K562 (cell line): Measurements from ENCODE around the gene MTA1. TPM values are rescaled to one million over a fixed set of nuclear protein-coding genes. Genes with fewer than 3 reads are reported as not detected.

Experiments
- ATAC-seq: fragments of 200-7000 bp; cut with Tn5 transposase; 3 replicates; pipeline ENCODE4 v1.9.1; 2020; ENCODE audit warnings: moderate library complexity
- BruUV-seq: library from RNA; stranded (reverse); fragments of 400-500 nt; replicated peaks from 2 replicates; lab custom pipeline; 2021; lab: Mats Ljungman, UMichigan
- CTCF ChIA-PET: fragments of 300-600 bp; formaldehyde crosslinking; extraction: SDS; loops from one replicate; lab custom pipeline; 2021; ENCODE audit warnings: low intra/inter-chr PET ratio; lab: Yijun Ruan, JAX
- POLR2A ChIA-PET: fragments of 300-600, 350-650 bp; sonication (Branson Sonifier 250); formaldehyde crosslinking; extraction: SDS; loops from one replicate; lab custom pipeline; 2021; ENCODE audit warnings: antibody characterized with exemption, inconsistent platforms; lab: Yijun Ruan, JAX
- DNase-seq, 4 experiments: peaks; one replicate each; pipeline versions ENCODE4 v3.0.0 to v3.0.0-alpha.2; 2011 to 2018; ENCODE audit warnings: low spot score in 3 of 4, mixed read lengths in 3 of 4; ENCODE audit errors: extremely low read depth in 1 of 4
- FAIRE-seq: peaks from 2 replicates; lab custom pipeline; 2011; peaks lifted over from hg19 to GRCh38; lab: Jason Lieb, UNC
- H2AFZ ChIP-seq: 2 replicates; pipeline ENCODE4 v1.6.0; 2011; ENCODE audit warnings: low read depth, low read length, control low read depth, inconsistent platforms
- H3K27ac ChIP-seq: fragments of 200-600 bp; 3 replicates; pipeline ENCODE4 v1.8.0; 2011; ENCODE audit warnings: low read depth, mild to moderate bottlenecking, control low read depth, inconsistent platforms, low read length, moderate library complexity, mixed read lengths; ENCODE audit errors: extremely low read depth
- H3K27me3 ChIP-seq, 2 experiments: fragments of 300-600 bp in 1 of 2; 2 replicates in 1 of 2; 3 replicates in 1 of 2; pipeline versions ENCODE4 v1.6.0 to v1.8.0; 2011; ENCODE audit warnings: inconsistent platforms in 2 of 2, low read length in 2 of 2, mild to moderate bottlenecking in 1 of 2, mixed read lengths in 1 of 2, moderate library complexity in 1 of 2; ENCODE audit not compliant: control insufficient read depth in 2 of 2, insufficient read depth in 2 of 2
- H3K36me3 ChIP-seq: fragments of 300-600 bp; 3 replicates; pipeline ENCODE4 v1.8.0; 2011; ENCODE audit warnings: mild to moderate bottlenecking, low read length, inconsistent platforms; ENCODE audit not compliant: control insufficient read depth, insufficient read depth
- H3K4me1 ChIP-seq, 2 experiments: fragments of 200-600 bp in 1 of 2; replicated peaks in 1 of 2; 2 replicates in 1 of 2; 3 replicates in 1 of 2; pipeline versions ENCODE4 v1.5.1 to v1.8.0; 2011; ENCODE audit warnings: inconsistent platforms in 2 of 2, low read length in 2 of 2, mild to moderate bottlenecking in 1 of 2, mixed read lengths in 1 of 2, moderate library complexity in 1 of 2; ENCODE audit not compliant: control insufficient read depth in 2 of 2, insufficient read depth in 2 of 2
- H3K4me2 ChIP-seq: 2 replicates; pipeline ENCODE4 v1.6.1; 2011; ENCODE audit warnings: low read length, control low read depth, inconsistent platforms, mixed read lengths; ENCODE audit not compliant: insufficient read depth
- H3K4me3 ChIP-seq: fragments of 200-600 bp; sonication (generic), shearing (Covaris generic); 2 replicates; pipeline ENCODE4 v1.5.1; 2016; ENCODE audit warnings: control low read depth, inconsistent platforms
- H3K79me2 ChIP-seq: fragments of 200-600 bp; 3 replicates; pipeline ENCODE4 v1.8.0; 2011; ENCODE audit warnings: low read length, inconsistent platforms; ENCODE audit not compliant: control insufficient read depth, insufficient read depth
- H3K9ac ChIP-seq, 2 experiments: 2 replicates each; pipeline versions ENCODE4 v1.6.0 to v1.6.1; 2011; ENCODE audit warnings: low read depth in 2 of 2, low read length in 2 of 2, control low read depth in 1 of 2, inconsistent platforms in 1 of 2, mild to moderate bottlenecking in 1 of 2, mixed read lengths in 1 of 2; ENCODE audit not compliant: insufficient read depth in 1 of 2
- H3K9me1 ChIP-seq: one replicate; pipeline ENCODE4 v1.6.0; 2011; ENCODE audit warnings: inconsistent platforms, mild to moderate bottlenecking, low read length, moderate library complexity; ENCODE audit not compliant: control insufficient read depth, insufficient read depth
- H3K9me3 ChIP-seq: replicated peaks from 2 replicates; pipeline ENCODE4 v1.5.1; 2011; ENCODE audit warnings: low read depth, low read length, inconsistent platforms; ENCODE audit not compliant: control insufficient read depth, insufficient read depth
- H4K20me1 ChIP-seq: replicated peaks from 2 replicates; pipeline ENCODE4 v1.6.1; 2011; ENCODE audit warnings: low read length, inconsistent platforms, mixed read lengths; ENCODE audit not compliant: control insufficient read depth, insufficient read depth
- FOSL1 ChIP-seq: fragments of 200-800 bp; sonication (Bioruptor generic); conservative IDR thresholded peaks from 2 replicates; pipeline ENCODE4 v1.6.1; 2016; ENCODE audit warnings: missing genetic modification characterization, missing compliant biosample characterization
- HDAC6 ChIP-seq: IDR thresholded peaks from 2 replicates; pipeline ENCODE4 v1.6.1; 2012; ENCODE audit warnings: low read depth, mild to moderate bottlenecking, control low read depth, inconsistent platforms, low read length, moderate library complexity
- JUN ChIP-seq, 2 experiments: sonication (generic) in 1 of 2; formaldehyde crosslinking in 1 of 2; IDR thresholded peaks; 2 replicates each; pipeline versions ENCODE4 v1.6.1 to v1.8.0; 2012 to 2022; ENCODE audit warnings: borderline replicate concordance in 2 of 2, mild to moderate bottlenecking in 2 of 2, improper control_type of control experiment in 1 of 2, low read depth in 1 of 2, low read length in 1 of 2, missing genetic modification reagents in 1 of 2
- MLLT1 ChIP-seq, 2 experiments: fragments of 450-650 bp; IDR thresholded peaks; 2 replicates each; pipeline ENCODE4 v1.6.1; 2016
- MTA2 ChIP-seq: fragments of 450-650 bp; IDR thresholded peaks from 2 replicates; pipeline ENCODE4 v1.6.1; 2016; ENCODE audit warnings: low read depth
- NFE2L1 ChIP-seq: fragments of 450-650 bp; IDR thresholded peaks from 2 replicates; pipeline ENCODE4 v1.6.1; 2016; ENCODE audit warnings: missing genetic modification characterization, low read depth, mild to moderate bottlenecking, missing compliant biosample characterization, moderate library complexity, borderline replicate concordance
- NFYB ChIP-seq: IDR thresholded peaks from 2 replicates; pipeline ENCODE4 v1.6.1; 2011; ENCODE audit warnings: mild to moderate bottlenecking, moderate library complexity; ENCODE audit not compliant: insufficient read length; ENCODE audit errors: extremely low read depth
- RUNX1 ChIP-seq: sonication (generic); IDR thresholded peaks from 2 replicates; pipeline ENCODE4 v1.6.1; 2016; ENCODE audit warnings: antibody characterized with exemption, low read depth
- SMARCA4 ChIP-seq: fragments of 450-650 bp; IDR thresholded peaks from 2 replicates; pipeline ENCODE4 v1.6.1; 2016
- TCF7 ChIP-seq: sonication (generic); IDR thresholded peaks from 2 replicates; pipeline ENCODE4 v1.6.1; 2016; ENCODE audit warnings: antibody characterized with exemption, borderline replicate concordance
- YY1 ChIP-seq, 3 experiments: IDR thresholded peaks; 2 replicates each; pipeline ENCODE4 v1.6.1; 2011; ENCODE audit warnings: low read length in 2 of 3, mild to moderate bottlenecking in 2 of 3, moderate library complexity in 2 of 3, borderline replicate concordance in 1 of 3, control low read depth in 1 of 3, low read depth in 1 of 3; ENCODE audit not compliant: insufficient read depth in 3 of 3, insufficient replicate concordance in 2 of 3, control insufficient read depth in 1 of 3, insufficient read length in 1 of 3; ENCODE audit errors: extremely low read depth in 1 of 3
- ZC3H8 ChIP-seq: fragments of 450-650 bp; IDR thresholded peaks from 2 replicates; pipeline ENCODE4 v1.6.1; 2017
- ZNF282 ChIP-seq: sonication (generic); formaldehyde crosslinking; IDR thresholded peaks from 2 replicates; pipeline ENCODE4 v1.8.1; 2023; ENCODE audit warnings: missing genetic modification reagents
- WGBS: fragments of 100-300 bp; shearing (Covaris generic); methylation state at CpG from one replicate; pipeline ENCODE4 v1.1.6; 2016; ENCODE audit warnings: low coverage, mixed read lengths; ENCODE audit not compliant: insufficient coverage; ENCODE audit errors: missing lambda C conversion rate; 5-methylcytosine and 5-hydroxymethylcytosine counted together
- in situ Hi-C: fragments of 300-500 bp; cut with MboI; formaldehyde crosslinking; loops from 4 replicates; pipeline ENCODE4 v1.15.0; 2018; ENCODE audit warnings: inconsistent platforms, mixed read lengths
- intact Hi-C: fragments of 100-400 bp; cut with micrococcal nuclease; formaldehyde crosslinking; loops from 2 replicates; pipeline ENCODE4 v1.14.2; 2022
- polyA plus RNA-seq, 8 experiments: library from polyadenylated mRNA; depleted of rRNA in 4 of 8; stranded (reverse) in 5 of 8; unstranded in 3 of 8; fragments of >200 nt; fragmentation: Nextera tagmentation in 2 of 8; fragmentation: Illumina TruSeq in 1 of 8; extraction: Ambion mirVana in 2 of 8; extraction: Trizol in 1 of 8; gene quantifications; 2 replicates each; pipeline versions ENCODE4 v1.2.1 to v1.2.3, GENCODE V29; 2011 to 2014; ENCODE audit warnings: inconsistent platforms in 1 of 8, missing spikeins in 1 of 8
- total RNA-seq, 7 experiments: library from RNA; depleted of rRNA in 6 of 7; stranded (reverse); fragments of >200 nt in 6 of 7; fragmentation: Illumina TruSeq in 2 of 7; extraction: Trizol in 2 of 7; gene quantifications; 2 replicates each; pipeline versions ENCODE4 v1.2.1 to v1.2.3, GENCODE V29; 2011 to 2021; ENCODE audit warnings: low replicate concordance in 1 of 7
- TF ChIP-seq, protein P1 (sequence below): fragments of 450-650 bp; IDR thresholded peaks from 2 replicates; pipeline ENCODE4 v1.6.1; 2016; ENCODE audit warnings: missing biosample characterization, missing genetic modification characterization
- TF ChIP-seq, protein P2 (sequence below): sonication (generic); formaldehyde crosslinking; IDR thresholded peaks from 2 replicates; pipeline ENCODE4 v1.8.0; 2023; ENCODE audit warnings: missing genetic modification reagents, mild to moderate bottlenecking, borderline replicate concordance

MTA1 gene
- total and polyA plus RNA-seq, 9 of the 15 experiments (the other 6 are each of a cell fraction or from before 2014, with no cell fraction given): 0.13 to 118 (median 32.3) TPM

DNA sequence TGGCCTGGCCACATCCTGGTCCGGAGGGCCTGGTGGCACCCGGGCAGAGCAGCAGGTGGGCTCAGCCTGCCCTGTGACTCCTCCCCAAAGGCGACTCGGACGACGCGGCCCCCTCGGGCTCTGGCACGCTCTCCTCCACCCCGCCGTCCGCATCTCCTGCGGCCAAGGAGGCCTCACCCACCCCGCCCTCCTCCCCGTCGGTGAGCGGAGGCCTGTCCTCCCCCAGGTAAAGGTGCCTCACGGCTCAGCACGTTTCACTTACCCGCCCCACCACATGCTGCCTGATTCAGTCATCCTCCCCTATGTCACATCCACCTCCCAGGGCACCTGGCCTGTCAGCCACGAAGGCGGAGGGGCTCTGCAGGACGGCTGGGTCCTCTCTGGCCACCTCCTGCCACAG is 28.1 kb upstream of the MTA1 start:
- Histone ChIP-seq H3K27me3 (no peaks in the 10 kb centered on the region), H3K9me3 (no peaks in the 10 kb centered on the region), H4K20me1 (no peaks in the 10 kb centered on the region), H3K36me3 (no peaks in the 10 kb centered on the region), H3K9ac (no peak overlapping the region), H3K9me1 (no peaks in the 10 kb centered on the region), H3K4me3 (no peak overlapping the region), H3K79me2 (no peaks in the 10 kb centered on the region), H2AFZ (no peak overlapping the region), H3K4me2 (no peak overlapping the region), H3K27ac (no peak overlapping the region), H3K4me1 (peaks cover 0 to 63% of the 10 kb centered on the region in 2 experiments; a peak in 3 of 5 replicates)
- WGBS: 71% methylated on average over 5 of the region's 23 CpGs
- no TSS peak for BruUV-seq
- ChIA-PET CTCF (no interaction called here), POLR2A (no interaction called here)
- DNase-seq (no peak), FAIRE-seq (no peak), ATAC-seq (no peak)
- intact Hi-C loops: no loop called here
- in situ Hi-C loops: no loop called here
- TF ChIP-seq NFE2L1 (tag): no peak
- TF ChIP-seq MTA2: no peak
- TF ChIP-seq ZC3H8: no peak
- no peak for TF ChIP-seq NFYB
- no peak for TF ChIP-seq MLLT1 (IDR thresholded peaks at IDR 0.05)
- TF ChIP-seq YY1 (IDR thresholded peaks at IDR 0.05; ENCODE audit: borderline replicate concordance in 1 of 3, control insufficient read depth in 1 of 3, extremely low read depth in 1 of 3, insufficient read depth in 3 of 3, insufficient read length in 1 of 3, insufficient replicate concordance in 2 of 3, low read depth in 1 of 3, low read length in 2 of 3): no peak
- no peak for TF ChIP-seq FOSL1 (tag)
- TF ChIP-seq, protein P1, sequence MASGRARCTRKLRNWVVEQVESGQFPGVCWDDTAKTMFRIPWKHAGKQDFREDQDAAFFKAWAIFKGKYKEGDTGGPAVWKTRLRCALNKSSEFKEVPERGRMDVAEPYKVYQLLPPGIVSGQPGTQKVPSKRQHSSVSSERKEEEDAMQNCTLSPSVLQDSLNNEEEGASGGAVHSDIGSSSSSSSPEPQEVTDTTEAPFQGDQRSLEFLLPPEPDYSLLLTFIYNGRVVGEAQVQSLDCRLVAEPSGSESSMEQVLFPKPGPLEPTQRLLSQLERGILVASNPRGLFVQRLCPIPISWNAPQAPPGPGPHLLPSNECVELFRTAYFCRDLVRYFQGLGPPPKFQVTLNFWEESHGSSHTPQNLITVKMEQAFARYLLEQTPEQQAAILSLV (tag): no peak
- no peak for TF ChIP-seq HDAC6
- no peak for TF ChIP-seq RUNX1
- TF ChIP-seq, protein P2, sequence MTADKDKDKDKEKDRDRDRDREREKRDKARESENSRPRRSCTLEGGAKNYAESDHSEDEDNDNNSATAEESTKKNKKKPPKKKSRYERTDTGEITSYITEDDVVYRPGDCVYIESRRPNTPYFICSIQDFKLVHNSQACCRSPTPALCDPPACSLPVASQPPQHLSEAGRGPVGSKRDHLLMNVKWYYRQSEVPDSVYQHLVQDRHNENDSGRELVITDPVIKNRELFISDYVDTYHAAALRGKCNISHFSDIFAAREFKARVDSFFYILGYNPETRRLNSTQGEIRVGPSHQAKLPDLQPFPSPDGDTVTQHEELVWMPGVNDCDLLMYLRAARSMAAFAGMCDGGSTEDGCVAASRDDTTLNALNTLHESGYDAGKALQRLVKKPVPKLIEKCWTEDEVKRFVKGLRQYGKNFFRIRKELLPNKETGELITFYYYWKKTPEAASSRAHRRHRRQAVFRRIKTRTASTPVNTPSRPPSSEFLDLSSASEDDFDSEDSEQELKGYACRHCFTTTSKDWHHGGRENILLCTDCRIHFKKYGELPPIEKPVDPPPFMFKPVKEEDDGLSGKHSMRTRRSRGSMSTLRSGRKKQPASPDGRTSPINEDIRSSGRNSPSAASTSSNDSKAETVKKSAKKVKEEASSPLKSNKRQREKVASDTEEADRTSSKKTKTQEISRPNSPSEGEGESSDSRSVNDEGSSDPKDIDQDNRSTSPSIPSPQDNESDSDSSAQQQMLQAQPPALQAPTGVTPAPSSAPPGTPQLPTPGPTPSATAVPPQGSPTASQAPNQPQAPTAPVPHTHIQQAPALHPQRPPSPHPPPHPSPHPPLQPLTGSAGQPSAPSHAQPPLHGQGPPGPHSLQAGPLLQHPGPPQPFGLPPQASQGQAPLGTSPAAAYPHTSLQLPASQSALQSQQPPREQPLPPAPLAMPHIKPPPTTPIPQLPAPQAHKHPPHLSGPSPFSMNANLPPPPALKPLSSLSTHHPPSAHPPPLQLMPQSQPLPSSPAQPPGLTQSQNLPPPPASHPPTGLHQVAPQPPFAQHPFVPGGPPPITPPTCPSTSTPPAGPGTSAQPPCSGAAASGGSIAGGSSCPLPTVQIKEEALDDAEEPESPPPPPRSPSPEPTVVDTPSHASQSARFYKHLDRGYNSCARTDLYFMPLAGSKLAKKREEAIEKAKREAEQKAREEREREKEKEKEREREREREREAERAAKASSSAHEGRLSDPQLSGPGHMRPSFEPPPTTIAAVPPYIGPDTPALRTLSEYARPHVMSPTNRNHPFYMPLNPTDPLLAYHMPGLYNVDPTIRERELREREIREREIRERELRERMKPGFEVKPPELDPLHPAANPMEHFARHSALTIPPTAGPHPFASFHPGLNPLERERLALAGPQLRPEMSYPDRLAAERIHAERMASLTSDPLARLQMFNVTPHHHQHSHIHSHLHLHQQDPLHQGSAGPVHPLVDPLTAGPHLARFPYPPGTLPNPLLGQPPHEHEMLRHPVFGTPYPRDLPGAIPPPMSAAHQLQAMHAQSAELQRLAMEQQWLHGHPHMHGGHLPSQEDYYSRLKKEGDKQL: no peak
- no peak for TF ChIP-seq JUN (IDR thresholded peaks at IDR 0.05; ENCODE audit: borderline replicate concordance, low read depth, low read length)
- no peak for TF ChIP-seq JUN (CRISPR knock-in tag; IDR thresholded peaks at IDR 0.05; ENCODE audit: borderline replicate concordance)
- TF ChIP-seq ZNF282 (CRISPR knock-in tag): no peak
- TF ChIP-seq TCF7: no peak
- no peak for TF ChIP-seq SMARCA4
